VCaP (cell line): ENCODE data around the gene ISOC2.
A peak's percentile ranks its signal among the peaks of the same experiment; 100 is the strongest.

ENCODE experiments used
- H3K27ac ChIP-seq: fragments of 450-650 bp; 2 replicates; pipeline ENCODE4 v1.5.1; 2017
- CTCF ChIP-seq: fragments of 450-650 bp; conservative IDR thresholded peaks from 2 replicates; pipeline ENCODE4 v1.5.1; 2017; ENCODE audit warnings: mild to moderate bottlenecking, moderate library complexity

ISOC2 gene

GRCh38 chr19:55479045-55479444 is 17.6 kb upstream of the ISOC2 start:
- H3K27ac ChIP-seq: no peak overlapping the region
- no peak for TF ChIP-seq CTCF

- peak overlapping the region; percentile 87; the same call in 1 of the 2 replicates for H3K27ac ChIP-seq
- TF ChIP-seq CTCF: no peak
Observed at GRCh38 chr19:55478364-55478763, 16.9 kb upstream of the ISOC2 start.

- TF ChIP-seq CTCF: no peak
- peak overlapping the region; percentile 87; the same call in 1 of the 2 replicates for H3K27ac ChIP-seq
Observed at GRCh38 chr19:55477905-55478304, 16.5 kb upstream of the ISOC2 start.

- no peak for TF ChIP-seq CTCF
- peak within 1 kb of the TSS; percentile 87 for H3K27ac ChIP-seq
Observed at GRCh38 chr19:55476100-55476775, 14.8 kb upstream of the ISOC2 start, which contains the start of gene ZNF628. ZNF628 (plus strand) TSS chr19:55476617; CDS start chr19:55479911, 3,294 bp downstream.

- H3K27ac ChIP-seq: peak overlapping the region; percentile 87; the same call in 1 of the 2 replicates
Observed at GRCh38 chr19:55474269-55475265, 13.1 kb upstream of the ISOC2 start.

GRCh38 chr19:55473225-55474012 is 12.0 kb upstream of the ISOC2 start:
- no peak for TF ChIP-seq CTCF
- H3K27ac ChIP-seq: no peak overlapping the region

More at GRCh38 chr19:55474269-55475265, 13.1 kb upstream of the ISOC2 start:
- no peak for TF ChIP-seq CTCF
